ENCODE measurements around the gene ANKRD7. TPM values are rescaled to one million over a fixed set of nuclear protein-coding genes. Genes with fewer than 3 reads are reported as not detected.

The ANKRD7 gene
- total RNA-seq, 2 donors from 2014 or later = 0.79 to 1.1 TPM

DNA sequence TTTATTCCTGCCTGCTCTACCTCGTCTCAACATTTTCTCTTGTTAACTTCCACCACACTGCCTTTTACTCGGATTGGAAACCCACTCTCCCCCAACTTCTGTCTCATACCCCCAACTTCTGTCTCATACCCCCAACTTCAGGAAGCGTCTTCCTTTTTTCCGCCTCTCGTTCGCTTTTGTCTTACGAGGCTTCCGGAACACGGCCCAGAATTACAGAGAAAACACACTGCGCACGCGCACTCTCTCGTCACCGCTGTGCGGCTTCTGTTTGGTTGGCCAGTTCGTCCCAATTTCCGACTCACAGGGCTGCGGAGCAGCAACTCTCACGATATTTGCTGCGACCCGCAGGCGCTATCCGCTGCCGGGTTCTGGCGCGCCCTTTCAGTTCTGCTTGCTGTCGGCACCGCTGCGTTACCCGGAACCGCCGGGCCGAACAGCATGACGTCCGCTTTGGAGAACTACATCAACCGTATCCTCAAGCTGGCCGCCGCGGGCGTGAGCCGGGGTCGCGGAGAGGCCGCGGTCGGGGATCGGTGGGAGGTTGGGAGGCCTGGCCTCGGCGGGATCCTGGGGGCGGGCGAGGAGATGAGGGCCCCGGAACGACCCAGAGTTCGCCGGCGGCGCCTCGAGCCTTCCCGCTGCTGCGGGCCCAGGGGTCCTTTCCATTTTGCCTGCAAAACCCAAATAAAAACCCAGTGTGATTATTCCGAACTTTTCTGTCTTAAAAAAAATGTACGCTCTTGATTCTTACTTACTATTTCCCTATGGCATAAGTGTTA is 40.5 kb upstream of the ANKRD7 start, which contains the start of gene LSM8:
LSM8 (plus strand) TSS at position 379 of the 779 bp plus-strand sequence; CDS start at position 439, 60 bp downstream.
- peaks cover 18% of the 10 kb centered on the region for H3K36me3 ChIP-seq
- TF ChIP-seq, protein P1, sequence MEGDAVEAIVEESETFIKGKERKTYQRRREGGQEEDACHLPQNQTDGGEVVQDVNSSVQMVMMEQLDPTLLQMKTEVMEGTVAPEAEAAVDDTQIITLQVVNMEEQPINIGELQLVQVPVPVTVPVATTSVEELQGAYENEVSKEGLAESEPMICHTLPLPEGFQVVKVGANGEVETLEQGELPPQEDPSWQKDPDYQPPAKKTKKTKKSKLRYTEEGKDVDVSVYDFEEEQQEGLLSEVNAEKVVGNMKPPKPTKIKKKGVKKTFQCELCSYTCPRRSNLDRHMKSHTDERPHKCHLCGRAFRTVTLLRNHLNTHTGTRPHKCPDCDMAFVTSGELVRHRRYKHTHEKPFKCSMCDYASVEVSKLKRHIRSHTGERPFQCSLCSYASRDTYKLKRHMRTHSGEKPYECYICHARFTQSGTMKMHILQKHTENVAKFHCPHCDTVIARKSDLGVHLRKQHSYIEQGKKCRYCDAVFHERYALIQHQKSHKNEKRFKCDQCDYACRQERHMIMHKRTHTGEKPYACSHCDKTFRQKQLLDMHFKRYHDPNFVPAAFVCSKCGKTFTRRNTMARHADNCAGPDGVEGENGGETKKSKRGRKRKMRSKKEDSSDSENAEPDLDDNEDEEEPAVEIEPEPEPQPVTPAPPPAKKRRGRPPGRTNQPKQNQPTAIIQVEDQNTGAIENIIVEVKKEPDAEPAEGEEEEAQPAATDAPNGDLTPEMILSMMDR (IDR thresholded peaks at IDR 0.05) = no peak

DNA sequence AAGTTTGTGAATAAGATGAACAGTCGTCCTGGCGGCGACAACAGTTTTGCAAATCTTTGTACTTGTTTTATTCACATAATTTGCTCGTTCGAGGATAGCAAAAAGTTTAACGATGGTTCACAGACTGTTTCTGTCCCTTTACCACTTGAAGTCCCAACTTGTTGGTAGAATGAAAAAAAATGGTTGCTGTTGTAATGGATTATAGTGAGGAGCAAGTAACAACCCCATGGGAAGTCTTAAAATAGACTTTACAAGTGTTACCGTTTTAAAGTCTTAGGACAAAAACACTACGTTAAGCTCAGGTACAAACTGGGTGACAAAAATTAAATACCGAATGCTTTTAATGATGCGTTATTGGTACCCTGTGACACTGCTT is 40.0 kb upstream of the ANKRD7 start:
- Histone ChIP-seq H3K4me3 (peak overlapping the region; percentile 71 to 82), H3K4me1 (peaks cover 0 to 25% of the 10 kb centered on the region in 2 donors), H3K27me3 (no peaks in the 10 kb centered on the region), H3K36me3 (peaks cover 23% of the 10 kb centered on the region), H3K27ac (peak overlapping the region; percentile 87 to 91), H3K9me3 (no peaks in the 10 kb centered on the region)
- DNase-seq (ENCODE audit: low spot score) = no peak
- TF ChIP-seq, protein P1 (IDR thresholded peaks at IDR 0.05) = no peak

More for the DNA sequence above, 40.5 kb upstream of the ANKRD7 start, which contains the start of gene LSM8:
- peak; percentile 98 for DNase-seq (ENCODE audit: low spot score)
- Histone ChIP-seq H3K27ac (peak within 1 kb of the TSS; percentile 87 to 91), H3K9me3 (no peaks in the 10 kb centered on the region), H3K4me1 (peaks cover 0 to 25% of the 10 kb centered on the region in 2 donors), H3K27me3 (no peaks in the 10 kb centered on the region), H3K4me3 (peak within 1 kb of the TSS; percentile 71 to 82)

DNA sequence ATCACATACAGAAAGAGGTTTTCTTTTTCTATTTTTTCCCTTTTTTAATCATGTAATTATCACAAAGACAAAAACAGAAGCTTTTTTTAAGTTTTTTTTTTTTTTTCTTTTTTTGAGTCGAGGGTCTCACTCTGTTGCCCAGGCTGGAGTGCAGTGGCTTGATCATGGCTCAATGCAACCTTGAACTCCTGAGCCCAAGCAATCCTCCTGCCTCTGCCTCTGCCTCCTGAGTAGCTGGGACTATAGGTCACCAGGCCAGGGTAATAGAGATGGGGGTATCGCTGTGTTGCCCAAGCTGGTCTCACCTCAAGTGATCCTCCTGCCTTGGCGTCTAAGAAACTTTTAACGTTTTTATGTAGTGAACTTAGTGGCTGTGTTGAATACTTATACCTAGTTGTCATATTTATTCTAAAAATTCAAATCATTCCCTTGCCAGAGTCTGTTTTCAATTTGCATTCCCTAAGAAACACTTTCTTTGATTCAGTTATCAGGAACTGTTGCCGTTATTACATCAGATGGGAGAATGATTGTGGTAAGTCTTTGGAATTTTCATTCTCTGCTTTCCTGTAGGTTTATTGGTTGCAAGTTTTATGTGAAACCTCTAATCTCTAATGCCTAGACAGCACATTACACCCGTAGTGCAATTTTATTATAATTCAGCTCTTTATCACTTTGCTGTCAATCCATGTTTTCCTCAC is 39.2 kb upstream of the ANKRD7 start:
- peak overlapping the region in 1 of 2 donors; percentile 91 for H3K27ac ChIP-seq
- TF ChIP-seq, protein P1 (IDR thresholded peaks at IDR 0.05) = no peak
- peaks cover 31% of the 10 kb centered on the region for H3K36me3 ChIP-seq
- no peak for DNase-seq (ENCODE audit: low spot score)
- H3K4me3 ChIP-seq = peak overlapping the region in 1 of 2 donors; percentile 82
- no peaks in the 10 kb centered on the region for H3K9me3 ChIP-seq
- peaks cover 0 to 25% of the 10 kb centered on the region in 2 donors for H3K4me1 ChIP-seq
- H3K27me3 ChIP-seq = no peaks in the 10 kb centered on the region

DNA sequence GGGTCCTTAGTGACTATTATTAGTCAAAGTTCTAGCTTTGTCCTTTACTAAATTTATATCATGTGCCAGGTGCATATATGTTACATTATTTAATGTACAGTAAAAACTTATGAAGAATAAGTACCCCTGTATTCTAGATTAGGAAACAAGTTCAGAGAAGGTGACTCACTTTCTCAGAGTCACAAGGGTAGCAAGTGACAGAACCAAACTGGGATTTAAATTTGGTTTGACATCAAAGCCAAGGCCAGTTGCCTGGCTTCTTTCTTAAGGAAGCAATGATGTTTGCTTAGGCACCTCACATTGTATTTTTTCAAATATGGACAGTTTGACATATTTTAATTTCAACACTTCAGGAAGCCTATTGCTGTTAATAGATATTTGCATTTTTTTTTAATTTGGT is 38.0 kb upstream of the ANKRD7 start:
- no peak overlapping the region for H3K27ac ChIP-seq
- H3K36me3 ChIP-seq = peaks cover 36% of the 10 kb centered on the region
- peaks cover 0 to 25% of the 10 kb centered on the region in 2 donors for H3K4me1 ChIP-seq
- TF ChIP-seq, protein P1 (IDR thresholded peaks at IDR 0.05) = no peak
- H3K9me3 ChIP-seq = no peaks in the 10 kb centered on the region
- no peak overlapping the region for H3K4me3 ChIP-seq
- no peaks in the 10 kb centered on the region for H3K27me3 ChIP-seq
- no peak for DNase-seq (ENCODE audit: low spot score)

DNA sequence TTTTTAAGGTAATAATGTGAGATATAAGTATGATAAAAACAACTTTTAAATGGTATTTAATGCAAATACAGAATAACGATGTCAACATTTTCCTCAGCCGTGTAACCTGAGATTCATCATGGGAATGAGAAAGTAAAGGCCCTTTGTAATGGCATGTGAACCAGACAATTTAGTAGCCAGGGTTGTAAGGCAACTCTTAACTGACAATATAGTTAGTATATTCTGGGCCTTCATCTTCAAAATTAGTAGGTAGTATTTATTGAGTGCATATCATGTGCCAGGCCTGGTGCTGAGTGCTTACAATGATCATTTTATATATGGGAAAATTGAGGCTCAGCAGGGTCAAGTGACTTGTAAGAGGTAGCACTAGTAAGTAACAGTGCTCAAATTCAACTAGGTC is 29.9 kb upstream of the ANKRD7 start:
- TF ChIP-seq, protein P1 (IDR thresholded peaks at IDR 0.05) = no peak
- H3K4me1 ChIP-seq = no peaks in the 10 kb centered on the region
- no peaks in the 10 kb centered on the region for H3K27me3 ChIP-seq
- H3K36me3 ChIP-seq = peaks cover 13% of the 10 kb centered on the region
- no peak for DNase-seq (ENCODE audit: low spot score)
- no peak overlapping the region for H3K27ac ChIP-seq
- H3K9me3 ChIP-seq = no peaks in the 10 kb centered on the region
- no peak overlapping the region for H3K4me3 ChIP-seq

Measured in right atrium auricular region (tissue), 2 donors.